ENCODE data around the gene NDUFA3. TPM values are rescaled to one million over a fixed set of nuclear protein-coding genes. Genes with fewer than 3 reads are reported as not detected.
A peak's percentile ranks its signal among the peaks of the same experiment; 100 is the strongest.

The NDUFA3 gene
- total RNA-seq, 1 experiment from 2014 or later: 144 TPM

GRCh38 chr19:54133312-54133956 lies 30.8 kb downstream of the NDUFA3 start:
- TF ChIP-seq CTCF (conservative IDR thresholded peaks at IDR 0.05; ENCODE audit: low read depth, low read length) (no peak), EZH2 (IDR thresholded peaks at IDR 0.05; ENCODE audit: borderline replicate concordance, low read depth, low read length, poor library complexity, severe bottlenecking) (no peak)
- peaks cover 17% of the 10 kb centered on the region for H3K36me3 ChIP-seq (ENCODE audit: insufficient read depth, low read length, poor library complexity, severe bottlenecking)
- H3K27me3 ChIP-seq (replicated peaks; ENCODE audit: insufficient read depth, low read depth, low read length, poor library complexity): no peaks in the 10 kb centered on the region
- no peaks in the 10 kb centered on the region for H3K9me3 ChIP-seq (ENCODE audit: low read depth, low read length, poor library complexity, severe bottlenecking)
- ChIA-PET CTCF (no interaction called here), POLR2A (ENCODE audit: low non-redundant PET) (no interaction called here)
- no TSS peak for BruUV-seq (replicated peaks)
- H3K4me3 ChIP-seq (ENCODE audit: low read depth, low read length, poor library complexity, severe bottlenecking): no peak overlapping the region
- intact Hi-C loops (cut with micrococcal nuclease; ENCODE audit: unreplicated experiment): no loop called here
- H3K4me1 ChIP-seq (ENCODE audit: insufficient read depth, low read length, poor library complexity, severe bottlenecking): no peaks in the 10 kb centered on the region
- no peak overlapping the region for H3K27ac ChIP-seq (ENCODE audit: low read depth, low read length, poor library complexity, severe bottlenecking)
- peak; percentile 87 for DNase-seq (ENCODE audit: low spot score)

- no peak overlapping the region for H3K27ac ChIP-seq (ENCODE audit: low read depth, low read length, poor library complexity, severe bottlenecking)
- no peak for DNase-seq (ENCODE audit: low spot score)
- no peak for TF ChIP-seq CTCF (conservative IDR thresholded peaks at IDR 0.05; ENCODE audit: low read depth, low read length)
- no peak for TF ChIP-seq EZH2 (IDR thresholded peaks at IDR 0.05; ENCODE audit: borderline replicate concordance, low read depth, low read length, poor library complexity, severe bottlenecking)
- no peak overlapping the region for H3K4me3 ChIP-seq (ENCODE audit: low read depth, low read length, poor library complexity, severe bottlenecking)
- intact Hi-C loops (cut with micrococcal nuclease; ENCODE audit: unreplicated experiment): no loop called here
- ChIA-PET CTCF (no interaction called here), POLR2A (ENCODE audit: low non-redundant PET) (no interaction called here)
- no peaks in the 10 kb centered on the region for H3K9me3 ChIP-seq (ENCODE audit: low read depth, low read length, poor library complexity, severe bottlenecking)
- H3K27me3 ChIP-seq (replicated peaks; ENCODE audit: insufficient read depth, low read depth, low read length, poor library complexity): no peaks in the 10 kb centered on the region
- H3K36me3 ChIP-seq (ENCODE audit: insufficient read depth, low read length, poor library complexity, severe bottlenecking): peaks cover 16% of the 10 kb centered on the region
- no TSS peak for BruUV-seq (replicated peaks)
- peaks cover 5% of the 10 kb centered on the region for H3K4me1 ChIP-seq (ENCODE audit: insufficient read depth, low read length, poor library complexity, severe bottlenecking)
These were observed 31.4 kb downstream of the NDUFA3 start for GRCh38 chr19:54133957-54134590.

- intact Hi-C loops (cut with micrococcal nuclease; ENCODE audit: unreplicated experiment): no loop called here
- Histone ChIP-seq H3K36me3 (ENCODE audit: insufficient read depth, low read length, poor library complexity, severe bottlenecking) (peaks cover 20% of the 10 kb centered on the region), H3K27me3 (replicated peaks; ENCODE audit: insufficient read depth, low read depth, low read length, poor library complexity) (no peaks in the 10 kb centered on the region), H3K27ac (ENCODE audit: low read depth, low read length, poor library complexity, severe bottlenecking) (peak overlapping the region; percentile 16), H3K4me3 (ENCODE audit: low read depth, low read length, poor library complexity, severe bottlenecking) (peak overlapping the region; percentile 53), H3K4me1 (ENCODE audit: insufficient read depth, low read length, poor library complexity, severe bottlenecking) (peaks cover 12% of the 10 kb centered on the region), H3K9me3 (ENCODE audit: low read depth, low read length, poor library complexity, severe bottlenecking) (no peaks in the 10 kb centered on the region)
- TF ChIP-seq CTCF (conservative IDR thresholded peaks at IDR 0.05; ENCODE audit: low read depth, low read length): no peak
- no peak for TF ChIP-seq EZH2 (IDR thresholded peaks at IDR 0.05; ENCODE audit: borderline replicate concordance, low read depth, low read length, poor library complexity, severe bottlenecking)
- BruUV-seq (replicated peaks): TSS peak; percentile 58
- ChIA-PET POLR2A (ENCODE audit: low non-redundant PET) (no interaction called here), CTCF (no interaction called here)
- no peak for DNase-seq (ENCODE audit: low spot score)
These were observed 33.6 kb downstream of the NDUFA3 start for GRCh38 chr19:54136086-54136863.
